ENCODE measurements around the gene AQP9. TPM values are rescaled to one million over a fixed set of nuclear protein-coding genes. Genes with fewer than 3 reads are reported as not detected.

Gene AQP9
- total RNA-seq, 2 donors from 2014 or later = 0.26 to 1.6 TPM

- Histone ChIP-seq H3K4me1 (no peaks in the 10 kb centered on the region), H3K9me3 (no peaks in the 10 kb centered on the region), H3K27me3 (no peaks in the 10 kb centered on the region), H3K27ac (no peak overlapping the region), H3K36me3 (replicated peaks in 1 of 2; ENCODE audit: insufficient read depth in 1 of 2, low read depth in 2 of 2) (no peaks in the 10 kb centered on the region), H3K4me3 (no peak overlapping the region)
- intact Hi-C loops (cut with DNase I) = no loop called here
- TF ChIP-seq POLR2A (IDR thresholded peaks at IDR 0.05) (no peak), CTCF (IDR thresholded peaks at IDR 0.05) (no peak)
- no peak for ATAC-seq
- DNase-seq = no peak
Observed at GRCh38 chr15:58148120-58148519, 9.9 kb downstream of the AQP9 start.

- Histone ChIP-seq H3K27ac (no peak overlapping the region), H3K27me3 (no peaks in the 10 kb centered on the region), H3K9me3 (no peaks in the 10 kb centered on the region), H3K4me1 (no peaks in the 10 kb centered on the region), H3K36me3 (replicated peaks in 1 of 2; ENCODE audit: insufficient read depth in 1 of 2, low read depth in 2 of 2) (no peaks in the 10 kb centered on the region), H3K4me3 (no peak overlapping the region)
- peak in 1 of 4 donors; percentile 5 for DNase-seq
- no peak for ATAC-seq
- intact Hi-C loops (cut with DNase I) = no loop called here
- 73 to 78% methylated on average over 4 of the region's 4 CpGs for WGBS, 2 donors
- no peak for TF ChIP-seq POLR2A (IDR thresholded peaks at IDR 0.05)
- TF ChIP-seq CTCF (IDR thresholded peaks at IDR 0.05) = no peak
Observed at GRCh38 chr15:58148633-58149445, 10.7 kb downstream of the AQP9 start.

- Histone ChIP-seq H3K27me3 (no peaks in the 10 kb centered on the region), H3K9me3 (no peaks in the 10 kb centered on the region), H3K36me3 (replicated peaks in 1 of 2; ENCODE audit: insufficient read depth in 1 of 2, low read depth in 2 of 2) (no peaks in the 10 kb centered on the region), H3K27ac (no peak overlapping the region), H3K4me3 (no peak overlapping the region), H3K4me1 (no peaks in the 10 kb centered on the region)
- WGBS, 2 donors = 94 to 100% methylated on average over 2 of the region's 2 CpGs
- DNase-seq = no peak
- intact Hi-C loops (cut with DNase I) = no loop called here
- ATAC-seq = no peak
- TF ChIP-seq POLR2A (IDR thresholded peaks at IDR 0.05) = no peak
- no peak for TF ChIP-seq CTCF (IDR thresholded peaks at IDR 0.05)
Observed at GRCh38 chr15:58154769-58155168, 16.6 kb downstream of the AQP9 start.

GRCh38 chr15:58159827-58160386 lies 21.7 kb downstream of the AQP9 start:
- DNase-seq (no peak), ATAC-seq (no peak)
- TF ChIP-seq CTCF (IDR thresholded peaks at IDR 0.05) (no peak), POLR2A (IDR thresholded peaks at IDR 0.05) (no peak)
- H3K27ac ChIP-seq = no peak overlapping the region
- no peaks in the 10 kb centered on the region for H3K9me3 ChIP-seq
- H3K27me3 ChIP-seq = no peaks in the 10 kb centered on the region
- WGBS, 2 donors = 76 to 80% methylated on average over 6 of the region's 6 CpGs
- H3K4me1 ChIP-seq = no peaks in the 10 kb centered on the region
- intact Hi-C loops (cut with DNase I) = no loop called here
- no peaks in the 10 kb centered on the region for H3K36me3 ChIP-seq (replicated peaks in 1 of 2; ENCODE audit: insufficient read depth in 1 of 2, low read depth in 2 of 2)
- no peak overlapping the region for H3K4me3 ChIP-seq

All from body of pancreas (tissue), 4 donors.